PC-3 (cell line): Measurements from ENCODE around the gene NINJ2. TPM values are rescaled to one million over a fixed set of nuclear protein-coding genes. Genes with fewer than 3 reads are reported as not detected.

Source experiments
- ATAC-seq: fragments of 200-7000 bp; cut with Tn5 transposase; 2 replicates; pipeline ENCODE4 v1.9.1; 2020; ENCODE audit warnings: mild to moderate bottlenecking, moderate library complexity
- BruUV-seq: library from RNA; stranded (reverse); fragments of 400-500 nt; replicated peaks from 2 replicates; lab custom pipeline; 2021; lab: Mats Ljungman, UMichigan
- CTCF ChIA-PET: fragments of 300-600 bp; sonication (Branson Sonifier 250); formaldehyde crosslinking; loops from one replicate; lab custom pipeline; 2022; ENCODE audit warnings: antibody characterized with exemption; lab: Charles Lee
- POLR2A ChIA-PET: fragments of 300-600 bp; sonication (Branson Sonifier 250); formaldehyde crosslinking; loops from one replicate; lab custom pipeline; 2022; ENCODE audit warnings: antibody characterized with exemption; ENCODE audit not compliant: unreplicated experiment; lab: Charles Lee
- DNase-seq: peaks from one replicate; pipeline ENCODE4 v3.0.0-alpha.2; 2015
- H2AFZ ChIP-seq: fragments of 300-600 bp; sonication (generic); 2 replicates; pipeline ENCODE4 v1.6.0; 2016; ENCODE audit warnings: antibody characterized with exemption, low read length
- H3F3A ChIP-seq: fragments of 300-600 bp; sonication (generic); one replicate; pipeline ENCODE4 v1.6.0; 2017; ENCODE audit warnings: antibody characterized with exemption, low read length, control low read depth, mild to moderate bottlenecking; ENCODE audit not compliant: unreplicated experiment
- H3K27ac ChIP-seq: fragments of 300-600 bp; sonication (generic); 2 replicates; pipeline ENCODE4 v1.5.1; 2016; ENCODE audit warnings: mild to moderate bottlenecking, low read length
- H3K27me3 ChIP-seq: fragments of 300-600 bp; sonication (generic); 2 replicates; pipeline ENCODE4 v1.6.1; 2016; ENCODE audit warnings: low read length, mixed read lengths
- H3K36me3 ChIP-seq: fragments of 300-600 bp; sonication (generic); 2 replicates; pipeline ENCODE4 v1.6.1; 2016; ENCODE audit warnings: low read depth, mixed run types, low read length, mixed read lengths
- H3K4me1 ChIP-seq: fragments of 300-600 bp; sonication (generic); 2 replicates; pipeline ENCODE4 v1.5.1; 2016; ENCODE audit warnings: low read length; ENCODE audit not compliant: insufficient read depth
- H3K4me2 ChIP-seq: fragments of 300-600 bp; sonication (generic); 2 replicates; pipeline ENCODE4 v1.6.0; 2016; ENCODE audit warnings: low read length
- H3K4me3 ChIP-seq: fragments of 300-600 bp; sonication (generic); 2 replicates; pipeline ENCODE4 v1.5.1; 2016; ENCODE audit warnings: mild to moderate bottlenecking, low read length, mixed read lengths
- H3K79me2 ChIP-seq: fragments of 300-600 bp; sonication (generic); 2 replicates; pipeline ENCODE4 v1.6.1; 2017; ENCODE audit warnings: low read length, mixed read lengths
- H3K9ac ChIP-seq: fragments of 300-600 bp; sonication (generic); 2 replicates; pipeline ENCODE4 v1.6.0; 2016; ENCODE audit warnings: mild to moderate bottlenecking, low read length
- H3K9me2 ChIP-seq: fragments of 300-600 bp; sonication (generic); replicated peaks from 2 replicates; pipeline ENCODE4 v1.6.1; 2016; ENCODE audit warnings: mixed run types, low read length, mixed read lengths
- H3K9me3 ChIP-seq: fragments of 300-600 bp; sonication (generic); 2 replicates; pipeline ENCODE4 v1.6.1; 2016; ENCODE audit warnings: low read length, mixed read lengths
- H4K20me1 ChIP-seq: fragments of 300-600 bp; sonication (generic); 2 replicates; pipeline ENCODE4 v1.6.1; 2016; ENCODE audit warnings: low read length, mixed read lengths
- CTCF ChIP-seq: fragments of 300-600 bp; sonication (generic); conservative IDR thresholded peaks from 2 replicates; pipeline ENCODE4 v1.5.1; 2017; ENCODE audit warnings: antibody characterized with exemption, low read depth, mild to moderate bottlenecking, low read length
- EZH2 ChIP-seq: fragments of 300-600 bp; sonication (generic); IDR thresholded peaks from one replicate; pipeline ENCODE4 v1.6.1; 2017; ENCODE audit warnings: antibody characterized with exemption, mild to moderate bottlenecking, low read length; ENCODE audit not compliant: unreplicated experiment
- EZH2phosphoT487 ChIP-seq: fragments of 300-600 bp; sonication (generic); IDR thresholded peaks from 2 replicates; pipeline ENCODE4 v1.6.1; 2018; ENCODE audit warnings: mild to moderate bottlenecking, antibody characterized with exemption, low read length, borderline replicate concordance
- intact Hi-C: fragments of 100-400 bp; cut with micrococcal nuclease; formaldehyde crosslinking; loops from 2 replicates; pipeline ENCODE4 v1.9.0; 2023
- total RNA-seq: library from RNA; depleted of rRNA; stranded (reverse); fragments of >200 nt; gene quantifications from 2 replicates; pipeline ENCODE4 v1.2.3, GENCODE V29; 2014

NINJ2 gene
- total RNA-seq, 1 experiment from 2014 or later: not detected

- H2AFZ ChIP-seq: no peak overlapping the region
- H3K27ac ChIP-seq: no peak overlapping the region
- H3K4me3 ChIP-seq: no peak overlapping the region
- no peak for ATAC-seq
- no peak overlapping the region for H3K9ac ChIP-seq
- TF ChIP-seq EZH2phosphoT487: no peak
- TF ChIP-seq EZH2: no peak
- no peak for TF ChIP-seq CTCF
- no peaks in the 10 kb centered on the region for H4K20me1 ChIP-seq
- H3F3A ChIP-seq: no peaks in the 10 kb centered on the region
- ChIA-PET POLR2A (interaction anchor here (0.6 kb wide), 1 partner anchor 39 kb away, joined by 4 read pairs; no protein-coding TSS in a partner anchor), CTCF (no interaction called here)
- no peaks in the 10 kb centered on the region for H3K9me2 ChIP-seq
- H3K36me3 ChIP-seq: no peaks in the 10 kb centered on the region
- intact Hi-C loops: loop anchor here (5.0 kb wide), 1 partner anchor 36 kb away; no protein-coding TSS in a partner anchor
- no TSS peak for BruUV-seq
- DNase-seq: no peak
- H3K9me3 ChIP-seq: no peaks in the 10 kb centered on the region
- no peak overlapping the region for H3K4me2 ChIP-seq
- no peaks in the 10 kb centered on the region for H3K27me3 ChIP-seq
- peaks cover 16% of the 10 kb centered on the region for H3K4me1 ChIP-seq
- no peaks in the 10 kb centered on the region for H3K79me2 ChIP-seq
Measured at GRCh38 chr12:543114-543451, 120.2 kb downstream of the NINJ2 start.

- Histone ChIP-seq H2AFZ (no peak overlapping the region), H3K27me3 (no peaks in the 10 kb centered on the region), H4K20me1 (no peaks in the 10 kb centered on the region), H3K4me3 (no peak overlapping the region), H3K4me2 (no peak overlapping the region), H3K9me2 (no peaks in the 10 kb centered on the region), H3K79me2 (no peaks in the 10 kb centered on the region), H3K27ac (no peak overlapping the region), H3K9me3 (no peaks in the 10 kb centered on the region), H3F3A (no peaks in the 10 kb centered on the region), H3K36me3 (no peaks in the 10 kb centered on the region), H3K9ac (no peak overlapping the region), H3K4me1 (peaks cover 22% of the 10 kb centered on the region)
- ChIA-PET CTCF (no interaction called here), POLR2A (no interaction called here)
- no TSS peak for BruUV-seq
- DNase-seq: no peak
- TF ChIP-seq EZH2 (no peak), EZH2phosphoT487 (no peak), CTCF (no peak)
- intact Hi-C loops: loop anchor here (5.0 kb wide), 1 partner anchor 35 kb away; no protein-coding TSS in a partner anchor
- no peak for ATAC-seq
Measured at GRCh38 chr12:542395-543113, 120.7 kb downstream of the NINJ2 start.

GRCh38 chr12:541676-542324 lies 121.4 kb downstream of the NINJ2 start:
- Histone ChIP-seq H3K36me3 (no peaks in the 10 kb centered on the region), H3K9me2 (no peaks in the 10 kb centered on the region), H2AFZ (no peak overlapping the region), H3K79me2 (no peaks in the 10 kb centered on the region), H3K27me3 (no peaks in the 10 kb centered on the region), H3K9me3 (no peaks in the 10 kb centered on the region), H3K4me3 (no peak overlapping the region), H3K4me2 (no peak overlapping the region), H3K27ac (no peak overlapping the region), H3F3A (no peaks in the 10 kb centered on the region), H3K9ac (no peak overlapping the region), H4K20me1 (no peaks in the 10 kb centered on the region), H3K4me1 (peaks cover 28% of the 10 kb centered on the region)
- TF ChIP-seq CTCF (no peak), EZH2phosphoT487 (no peak), EZH2 (no peak)
- intact Hi-C loops: loop anchor here (5.0 kb wide), 1 partner anchor 34 kb away; no protein-coding TSS in a partner anchor
- peak; percentile 16 for DNase-seq
- no peak; the same call in 1 of the 2 replicates for ATAC-seq
- POLR2A ChIA-PET: no interaction called here
- CTCF ChIA-PET: no interaction called here
- no TSS peak for BruUV-seq
